Measurements from ENCODE around the gene SCUBE1.

GRCh38 chr22:43160497-43161126, 182.6 kb downstream of the SCUBE1 start:
- TF ChIP-seq GATA2 (IDR thresholded peaks at IDR 0.05; ENCODE audit: low read depth, low read length) (no peak), GATA3 (IDR thresholded peaks at IDR 0.05; ENCODE audit: low read depth, low read length) (no peak)
